Activated T-cell treated with anti-CD3 and anti-CD28 coated beads, Interleukin-2, amount 50 U/mL, for 1 hour (primary cell): ENCODE measurements around the gene SLC25A31.

Experiments
- DNase-seq: peaks from one replicate; pipeline ENCODE4 v3.0.0-alpha.2; 2020

Gene SLC25A31

GRCh38 chr4:127778102-127778501 is 47.9 kb downstream of the SLC25A31 start:
- DNase-seq = no peak

- no peak for DNase-seq
These were observed 50.4 kb downstream of the SLC25A31 start for GRCh38 chr4:127780598-127780997.

- no peak for DNase-seq
These were observed 51.3 kb downstream of the SLC25A31 start for GRCh38 chr4:127781300-127782024.

- no peak for DNase-seq
These were observed 51.8 kb downstream of the SLC25A31 start for GRCh38 chr4:127782025-127782274.

GRCh38 chr4:127782275-127783025 is 52.2 kb downstream of the SLC25A31 start, which contains the start of gene HSPA4L:
Gene HSPA4L (plus strand): TSS chr4:127782322. CDS start chr4:127782551, 229 bp downstream.
- peak; percentile 39 for DNase-seq

- DNase-seq = no peak
These were observed 53.0 kb downstream of the SLC25A31 start for GRCh38 chr4:127783026-127783769.

- DNase-seq = no peak
These were observed 54.0 kb downstream of the SLC25A31 start for GRCh38 chr4:127783955-127784770.

- no peak for DNase-seq
These were observed 58.3 kb downstream of the SLC25A31 start for GRCh38 chr4:127788517-127788916.

- no peak for DNase-seq
These were observed 61.2 kb downstream of the SLC25A31 start for GRCh38 chr4:127791391-127791790.

- DNase-seq = no peak
These were observed 63.3 kb downstream of the SLC25A31 start for GRCh38 chr4:127793528-127793927.

GRCh38 chr4:127799711-127800110 is 69.5 kb downstream of the SLC25A31 start:
- no peak for DNase-seq

GRCh38 chr4:127809173-127809800 is 79.1 kb downstream of the SLC25A31 start:
- DNase-seq = no peak

- no peak for DNase-seq
These were observed 80.4 kb downstream of the SLC25A31 start for GRCh38 chr4:127810551-127810950.

GRCh38 chr4:127822430-127822829 is 92.2 kb downstream of the SLC25A31 start:
- DNase-seq = no peak
